Neural cell (in vitro differentiated cells): ENCODE measurements around the gene PCIF1. TPM values are rescaled to one million over a fixed set of nuclear protein-coding genes. Genes with fewer than 3 reads are reported as not detected.

ENCODE experiments used
- H2AFZ ChIP-seq: fragments of 200-600, 300-800 bp; sonication (generic), shearing (Covaris generic); 2 replicates; pipeline ENCODE4 v1.6.0; 2014; ENCODE audit warnings: low read depth, mild to moderate bottlenecking, antibody characterized with exemption, low read length, moderate library complexity
- H3F3A ChIP-seq: fragments of 200-600 bp; shearing (Covaris generic); 2 replicates; pipeline ENCODE4 v1.6.1; 2016; ENCODE audit warnings: mild to moderate bottlenecking, moderate library complexity, mixed read lengths, antibody characterized with exemption, low read length; ENCODE audit not compliant: insufficient read depth, poor library complexity, severe bottlenecking
- H3K27ac ChIP-seq: fragments of 200-600, 300-800 bp; sonication (generic), shearing (Covaris generic); 2 replicates; pipeline ENCODE4 v1.5.1; 2014; ENCODE audit warnings: mild to moderate bottlenecking, low read length, moderate library complexity
- H3K27me3 ChIP-seq: fragments of 300-800, 200-600 bp; sonication (generic), shearing (Covaris generic); 2 replicates; pipeline ENCODE4 v1.6.0; 2014; ENCODE audit warnings: mild to moderate bottlenecking, low read depth, low read length, moderate library complexity; ENCODE audit not compliant: insufficient read depth
- H3K36me3 ChIP-seq: fragments of 300-800, 200-600 bp; sonication (generic), shearing (Covaris generic); 2 replicates; pipeline ENCODE4 v1.5.1; 2014; ENCODE audit warnings: mild to moderate bottlenecking, antibody characterized with exemption, low read length, moderate library complexity; ENCODE audit not compliant: insufficient read depth
- H3K4me2 ChIP-seq: fragments of 300-800, 200-600 bp; sonication (generic), shearing (Covaris generic); 2 replicates; pipeline ENCODE4 v1.6.0; 2014; ENCODE audit warnings: mild to moderate bottlenecking, low read length
- H3K4me3 ChIP-seq: fragments of 300-800, 200-600 bp; sonication (generic), shearing (Covaris generic); 2 replicates; pipeline ENCODE4 v1.5.1; 2014; ENCODE audit warnings: mild to moderate bottlenecking, low read length, moderate library complexity
- H3K79me2 ChIP-seq: fragments of 200-600 bp; shearing (Covaris generic); replicated peaks from 2 replicates; pipeline ENCODE4 v1.6.0; 2014; ENCODE audit warnings: mild to moderate bottlenecking, low read length, moderate library complexity; ENCODE audit not compliant: insufficient read depth
- H3K9ac ChIP-seq: fragments of 300-800, 200-600 bp; sonication (generic), shearing (Covaris generic); 2 replicates; pipeline ENCODE4 v1.6.1; 2016; ENCODE audit warnings: mild to moderate bottlenecking, low read length, mixed read lengths
- H3K9me2 ChIP-seq: fragments of 200-600 bp; shearing (Covaris generic); 2 replicates; pipeline ENCODE4 v1.6.1; 2016; ENCODE audit warnings: mild to moderate bottlenecking, low read length, mixed read lengths; ENCODE audit not compliant: insufficient read depth
- H3K9me3 ChIP-seq: fragments of 200-600, 300-800 bp; sonication (generic), shearing (Covaris generic); 2 replicates; pipeline ENCODE4 v1.6.1; 2016; ENCODE audit warnings: mild to moderate bottlenecking, mixed run types, low read length, moderate library complexity, mixed read lengths
- H4K20me1 ChIP-seq: fragments of 200-600 bp; shearing (Covaris generic); 2 replicates; pipeline ENCODE4 v1.6.1; 2016; ENCODE audit warnings: mild to moderate bottlenecking, mixed run types; ENCODE audit not compliant: insufficient read depth
- EP300 ChIP-seq: fragments of 450-650 bp; conservative IDR thresholded peaks from 2 replicates; pipeline ENCODE4 v1.6.1; 2014; ENCODE audit warnings: antibody characterized with exemption, mild to moderate bottlenecking, moderate library complexity; ENCODE audit not compliant: poor library complexity, severe bottlenecking
- EZH2 ChIP-seq: fragments of 200-600, 300-800 bp; shearing (Covaris generic), sonication (generic); IDR thresholded peaks from 2 replicates; pipeline ENCODE4 v1.6.1; 2014; ENCODE audit warnings: antibody characterized with exemption, low read length, borderline replicate concordance, mild to moderate bottlenecking; ENCODE audit not compliant: insufficient read depth, poor library complexity, severe bottlenecking
- MXI1 ChIP-seq: fragments of 450-650 bp; conservative IDR thresholded peaks from 2 replicates; pipeline ENCODE4 v1.6.1; 2014; ENCODE audit warnings: antibody characterized with exemption, mild to moderate bottlenecking; ENCODE audit not compliant: poor library complexity, severe bottlenecking
- POLR2AphosphoS5 ChIP-seq: IDR thresholded peaks from 2 replicates; pipeline ENCODE4 v1.6.1; 2012
- RAD21 ChIP-seq: fragments of 450-650 bp; conservative IDR thresholded peaks from 2 replicates; pipeline ENCODE4 v1.6.1; 2014; ENCODE audit warnings: antibody characterized with exemption, mild to moderate bottlenecking, moderate library complexity
- SMC3 ChIP-seq: fragments of 450-650 bp; conservative IDR thresholded peaks from 2 replicates; pipeline ENCODE4 v1.6.1; 2014; ENCODE audit warnings: antibody characterized with exemption, mild to moderate bottlenecking, moderate library complexity; ENCODE audit not compliant: poor library complexity
- TAF1 ChIP-seq: IDR thresholded peaks from 2 replicates; pipeline ENCODE4 v1.6.1; 2012; ENCODE audit warnings: low read depth
- polyA plus RNA-seq: library from polyadenylated mRNA; depleted of rRNA; stranded (reverse); fragments of >200 nt; gene quantifications from 2 replicates; pipeline ENCODE4 v1.2.3, GENCODE V29; 2014
- TF ChIP-seq, protein P1 (sequence below): fragments of 450-650 bp; IDR thresholded peaks from 2 replicates; pipeline ENCODE4 v1.5.1; 2014; ENCODE audit warnings: antibody characterized with exemption, mild to moderate bottlenecking, moderate library complexity; ENCODE audit not compliant: poor library complexity, severe bottlenecking
- TF ChIP-seq, protein P2 (sequence below): IDR thresholded peaks from 2 replicates; pipeline ENCODE4 v1.6.1; 2012; ENCODE audit warnings: borderline replicate concordance

PCIF1 gene
- polyA plus RNA-seq, 1 donor from 2014 or later = 28.3 TPM

DNA sequence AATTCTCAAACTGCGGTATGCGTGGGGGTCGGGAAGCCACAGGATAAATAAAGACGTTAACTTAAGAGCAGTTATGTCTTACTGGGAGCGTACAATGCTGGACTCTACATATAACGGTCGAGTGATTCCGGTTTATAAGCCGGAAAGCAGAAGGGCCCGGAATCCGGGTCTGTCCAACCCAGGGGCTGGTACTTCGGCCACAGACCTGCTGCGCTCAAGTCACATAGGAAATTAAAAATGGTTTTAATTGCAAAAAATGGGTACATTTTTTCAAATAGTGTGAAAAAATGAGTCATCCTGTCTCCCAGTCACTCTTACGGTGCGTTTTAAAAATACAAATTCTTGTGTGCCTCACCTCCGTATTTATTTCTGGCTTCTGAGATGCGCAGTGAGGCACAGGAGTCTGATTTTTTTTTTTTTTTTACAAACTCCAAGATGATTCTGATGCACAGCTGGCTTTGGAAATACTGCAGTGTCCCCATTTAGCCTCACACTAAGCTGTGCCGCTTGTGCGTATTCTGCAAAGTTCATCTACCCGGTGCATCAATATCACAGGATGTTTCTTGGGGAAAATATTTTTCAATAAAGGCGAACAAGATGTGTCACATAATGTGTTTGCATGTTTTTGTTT, 1.0 kb downstream of the PCIF1 start:
- Histone ChIP-seq H3K36me3 (no peaks in the 10 kb centered on the region), H3K4me2 (peak overlapping the region; percentile 100), H2AFZ (peak overlapping the region; percentile 56), H4K20me1 (no peaks in the 10 kb centered on the region), H3F3A (no peaks in the 10 kb centered on the region), H3K9me3 (no peaks in the 10 kb centered on the region), H3K79me2 (peaks cover 21% of the 10 kb centered on the region), H3K27me3 (no peaks in the 10 kb centered on the region), H3K9ac (peak overlapping the region; percentile 74), H3K27ac (peak overlapping the region; percentile 66), H3K4me3 (peak overlapping the region; percentile 74), H3K9me2 (no peaks in the 10 kb centered on the region)
- TF ChIP-seq MXI1 (peak; percentile 89), SMC3 (peak; percentile 38)
- TF ChIP-seq, protein P1, sequence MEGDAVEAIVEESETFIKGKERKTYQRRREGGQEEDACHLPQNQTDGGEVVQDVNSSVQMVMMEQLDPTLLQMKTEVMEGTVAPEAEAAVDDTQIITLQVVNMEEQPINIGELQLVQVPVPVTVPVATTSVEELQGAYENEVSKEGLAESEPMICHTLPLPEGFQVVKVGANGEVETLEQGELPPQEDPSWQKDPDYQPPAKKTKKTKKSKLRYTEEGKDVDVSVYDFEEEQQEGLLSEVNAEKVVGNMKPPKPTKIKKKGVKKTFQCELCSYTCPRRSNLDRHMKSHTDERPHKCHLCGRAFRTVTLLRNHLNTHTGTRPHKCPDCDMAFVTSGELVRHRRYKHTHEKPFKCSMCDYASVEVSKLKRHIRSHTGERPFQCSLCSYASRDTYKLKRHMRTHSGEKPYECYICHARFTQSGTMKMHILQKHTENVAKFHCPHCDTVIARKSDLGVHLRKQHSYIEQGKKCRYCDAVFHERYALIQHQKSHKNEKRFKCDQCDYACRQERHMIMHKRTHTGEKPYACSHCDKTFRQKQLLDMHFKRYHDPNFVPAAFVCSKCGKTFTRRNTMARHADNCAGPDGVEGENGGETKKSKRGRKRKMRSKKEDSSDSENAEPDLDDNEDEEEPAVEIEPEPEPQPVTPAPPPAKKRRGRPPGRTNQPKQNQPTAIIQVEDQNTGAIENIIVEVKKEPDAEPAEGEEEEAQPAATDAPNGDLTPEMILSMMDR = no peak

DNA sequence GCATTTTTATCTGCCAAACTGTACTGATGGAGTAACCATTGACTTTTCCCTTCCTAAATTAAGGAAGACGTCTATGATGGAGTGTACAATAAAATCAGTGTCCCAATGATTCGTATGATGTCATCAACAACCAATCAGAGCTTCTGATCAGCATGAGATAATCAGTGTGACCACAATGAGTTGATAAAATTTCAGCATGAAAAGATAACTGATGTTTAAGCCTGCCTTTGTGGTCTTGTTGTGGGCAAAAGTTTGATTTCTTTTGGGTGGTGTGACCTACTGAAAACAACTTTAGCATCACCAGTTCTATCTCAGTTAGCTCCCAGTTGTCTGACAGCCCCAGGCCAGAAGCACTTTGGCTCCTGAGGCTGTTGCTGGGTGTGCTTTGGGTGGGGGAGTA, 3.3 kb downstream of the PCIF1 start:
- TF ChIP-seq POLR2AphosphoS5 (no peak), TAF1 (no peak), EP300 (no peak), EZH2 (no peak), SMC3 (no peak), RAD21 (no peak), MXI1 (no peak)
- TF ChIP-seq, protein P1 = no peak
- TF ChIP-seq, protein P2, sequence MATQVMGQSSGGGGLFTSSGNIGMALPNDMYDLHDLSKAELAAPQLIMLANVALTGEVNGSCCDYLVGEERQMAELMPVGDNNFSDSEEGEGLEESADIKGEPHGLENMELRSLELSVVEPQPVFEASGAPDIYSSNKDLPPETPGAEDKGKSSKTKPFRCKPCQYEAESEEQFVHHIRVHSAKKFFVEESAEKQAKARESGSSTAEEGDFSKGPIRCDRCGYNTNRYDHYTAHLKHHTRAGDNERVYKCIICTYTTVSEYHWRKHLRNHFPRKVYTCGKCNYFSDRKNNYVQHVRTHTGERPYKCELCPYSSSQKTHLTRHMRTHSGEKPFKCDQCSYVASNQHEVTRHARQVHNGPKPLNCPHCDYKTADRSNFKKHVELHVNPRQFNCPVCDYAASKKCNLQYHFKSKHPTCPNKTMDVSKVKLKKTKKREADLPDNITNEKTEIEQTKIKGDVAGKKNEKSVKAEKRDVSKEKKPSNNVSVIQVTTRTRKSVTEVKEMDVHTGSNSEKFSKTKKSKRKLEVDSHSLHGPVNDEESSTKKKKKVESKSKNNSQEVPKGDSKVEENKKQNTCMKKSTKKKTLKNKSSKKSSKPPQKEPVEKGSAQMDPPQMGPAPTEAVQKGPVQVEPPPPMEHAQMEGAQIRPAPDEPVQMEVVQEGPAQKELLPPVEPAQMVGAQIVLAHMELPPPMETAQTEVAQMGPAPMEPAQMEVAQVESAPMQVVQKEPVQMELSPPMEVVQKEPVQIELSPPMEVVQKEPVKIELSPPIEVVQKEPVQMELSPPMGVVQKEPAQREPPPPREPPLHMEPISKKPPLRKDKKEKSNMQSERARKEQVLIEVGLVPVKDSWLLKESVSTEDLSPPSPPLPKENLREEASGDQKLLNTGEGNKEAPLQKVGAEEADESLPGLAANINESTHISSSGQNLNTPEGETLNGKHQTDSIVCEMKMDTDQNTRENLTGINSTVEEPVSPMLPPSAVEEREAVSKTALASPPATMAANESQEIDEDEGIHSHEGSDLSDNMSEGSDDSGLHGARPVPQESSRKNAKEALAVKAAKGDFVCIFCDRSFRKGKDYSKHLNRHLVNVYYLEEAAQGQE = no peak

More for the DNA sequence above, 3.3 kb downstream of the PCIF1 start:
- peaks cover 21% of the 10 kb centered on the region for H3K79me2 ChIP-seq
- H4K20me1 ChIP-seq = no peaks in the 10 kb centered on the region
- H3K9me3 ChIP-seq = no peaks in the 10 kb centered on the region
- H3K27ac ChIP-seq = no peak overlapping the region
- no peak overlapping the region for H3K4me3 ChIP-seq
- H3K4me2 ChIP-seq = no peak overlapping the region
- no peak overlapping the region for H2AFZ ChIP-seq
- H3K27me3 ChIP-seq = no peaks in the 10 kb centered on the region
- no peaks in the 10 kb centered on the region for H3K36me3 ChIP-seq
- no peaks in the 10 kb centered on the region for H3F3A ChIP-seq
- H3K9ac ChIP-seq = no peak overlapping the region
- H3K9me2 ChIP-seq = no peaks in the 10 kb centered on the region
